ENCODE data around the gene ABCC10. TPM values are rescaled to one million over a fixed set of nuclear protein-coding genes. Genes with fewer than 3 reads are reported as not detected.

ABCC10 gene
- total RNA-seq, 1 experiment from 2014 or later: 31.8 TPM

DNA sequence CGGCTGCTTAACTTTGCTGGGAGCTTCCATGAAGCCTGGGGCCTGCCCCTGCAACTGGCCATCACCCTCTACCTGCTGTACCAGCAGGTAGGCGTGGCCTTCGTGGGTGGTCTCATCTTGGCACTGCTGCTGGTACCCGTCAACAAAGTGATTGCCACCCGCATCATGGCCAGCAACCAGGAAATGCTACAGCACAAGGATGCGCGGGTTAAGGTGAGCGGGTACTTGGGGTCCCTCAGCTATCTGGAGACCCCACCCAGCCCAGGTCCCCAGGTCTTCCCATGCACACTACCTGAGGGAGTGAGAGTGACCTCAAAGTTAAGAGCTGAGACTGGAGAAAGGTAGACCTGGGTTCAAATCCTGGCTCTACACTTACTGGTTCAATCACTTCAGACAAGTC is 5.8 kb downstream of the ABCC10 start:
- Histone ChIP-seq H2AK5ac (ENCODE audit: insufficient read length, low read length) (no peak overlapping the region), H3K79me2 (ENCODE audit: insufficient read depth, low read length) (no peaks in the 10 kb centered on the region), H3K4me1 (ENCODE audit: insufficient read depth, low read length) (peaks cover 4% of the 10 kb centered on the region; the same call in 1 of the 2 replicates), H3K18ac (ENCODE audit: insufficient read length, low read depth, low read length) (no peak overlapping the region), H2BK20ac (ENCODE audit: low read depth, low read length, poor library complexity, severe bottlenecking) (no peak overlapping the region), H4K20me1 (ENCODE audit: control insufficient read depth, insufficient read depth, insufficient read length) (no peaks in the 10 kb centered on the region), H3K79me1 (ENCODE audit: insufficient read depth, low read depth, low read length, poor library complexity, severe bottlenecking) (no peaks in the 10 kb centered on the region), H3K4ac (ENCODE audit: low read depth, low read length) (no peak overlapping the region), H3K23ac (ENCODE audit: insufficient read length, low read depth, low read length) (no peak overlapping the region), H3K27ac (ENCODE audit: insufficient read length, low read depth, low read length) (no peak overlapping the region), H3K9ac (ENCODE audit: extremely low read depth, insufficient read length, low read length) (no peak overlapping the region), H3K14ac (ENCODE audit: insufficient read depth, low read length) (no peak overlapping the region), H3K4me2 (ENCODE audit: insufficient read depth, insufficient read length, low read length) (no peak overlapping the region), H2BK12ac (ENCODE audit: insufficient read length, low read depth, low read length) (no peak overlapping the region), H4K91ac (ENCODE audit: insufficient read length, low read depth, low read length) (no peak overlapping the region), H2BK15ac (ENCODE audit: low read depth, low read length) (no peak overlapping the region), H2BK5ac (ENCODE audit: insufficient read length, low read length) (no peak overlapping the region), H3K56ac (ENCODE audit: insufficient read length, low read depth, low read length) (no peak overlapping the region), H3K27me3 (ENCODE audit: insufficient read depth, low read length) (no peaks in the 10 kb centered on the region), H2AFZ (ENCODE audit: low read length) (no peak overlapping the region), H4K5ac (ENCODE audit: insufficient read length, low read depth, low read length) (no peak overlapping the region), H4K8ac (replicated peaks; ENCODE audit: insufficient read length, low read depth, low read length) (no peak overlapping the region), H3T11ph (ENCODE audit: low read length) (no peak overlapping the region), H3K23me2 (ENCODE audit: insufficient read length, low read depth, low read length, poor library complexity, severe bottlenecking) (peaks cover 4% of the 10 kb centered on the region), H2BK120ac (ENCODE audit: low read depth, low read length, poor library complexity, severe bottlenecking) (no peak overlapping the region), H3K9me3 (ENCODE audit: control insufficient read depth, low read depth, low read length) (no peaks in the 10 kb centered on the region)
- TF ChIP-seq, protein P1, sequence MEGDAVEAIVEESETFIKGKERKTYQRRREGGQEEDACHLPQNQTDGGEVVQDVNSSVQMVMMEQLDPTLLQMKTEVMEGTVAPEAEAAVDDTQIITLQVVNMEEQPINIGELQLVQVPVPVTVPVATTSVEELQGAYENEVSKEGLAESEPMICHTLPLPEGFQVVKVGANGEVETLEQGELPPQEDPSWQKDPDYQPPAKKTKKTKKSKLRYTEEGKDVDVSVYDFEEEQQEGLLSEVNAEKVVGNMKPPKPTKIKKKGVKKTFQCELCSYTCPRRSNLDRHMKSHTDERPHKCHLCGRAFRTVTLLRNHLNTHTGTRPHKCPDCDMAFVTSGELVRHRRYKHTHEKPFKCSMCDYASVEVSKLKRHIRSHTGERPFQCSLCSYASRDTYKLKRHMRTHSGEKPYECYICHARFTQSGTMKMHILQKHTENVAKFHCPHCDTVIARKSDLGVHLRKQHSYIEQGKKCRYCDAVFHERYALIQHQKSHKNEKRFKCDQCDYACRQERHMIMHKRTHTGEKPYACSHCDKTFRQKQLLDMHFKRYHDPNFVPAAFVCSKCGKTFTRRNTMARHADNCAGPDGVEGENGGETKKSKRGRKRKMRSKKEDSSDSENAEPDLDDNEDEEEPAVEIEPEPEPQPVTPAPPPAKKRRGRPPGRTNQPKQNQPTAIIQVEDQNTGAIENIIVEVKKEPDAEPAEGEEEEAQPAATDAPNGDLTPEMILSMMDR (conservative IDR thresholded peaks at IDR 0.05): no peak
- Mint-ChIP-seq H3K4me1 (peaks cover 9% of the 10 kb centered on the region in 2 experiments), H3K9me3 (no peaks in the 10 kb centered on the region), H3K4me3 (no peak overlapping the region), H3K36me3 (ENCODE audit: insufficient read depth in 1 of 3, low read depth in 3 of 3) (peaks cover 0 to 16% (median 2%) of the 10 kb centered on the region in 3 experiments; a peak in 5 of 7 replicates), H3K27ac (no peak overlapping the region), H3K27me3 (ENCODE audit: low read depth) (peaks cover 3% of the 10 kb centered on the region; the same call in 1 of the 2 replicates)
- no peak for DNase-seq
- WGBS (ENCODE audit: extremely low coverage, insufficient read length, low lambda C conversion rate): no CpG with 5 or more reads among the region's 8 CpGs
